GM21717 (cell line): ENCODE data around the gene EIF5.

ENCODE experiments used
- ATAC-seq: cut with Tn5 transposase; IDR thresholded peaks from one replicate; pipeline ENCODE4 v1.9.1; 2021; ENCODE audit warnings: mild to moderate bottlenecking, moderate library complexity; ENCODE audit not compliant: unreplicated experiment

Gene EIF5

GRCh38 chr14:103392106-103392505, 58.1 kb downstream of the EIF5 start:
- no peak for ATAC-seq

- ATAC-seq: no peak
Measured at GRCh38 chr14:103392572-103392971, 58.5 kb downstream of the EIF5 start.

GRCh38 chr14:103393070-103393469, 59.0 kb downstream of the EIF5 start:
- no peak for ATAC-seq

GRCh38 chr14:103393676-103394626, 59.9 kb downstream of the EIF5 start:
- no peak for ATAC-seq
